HG02610 (cell line): ENCODE measurements around the gene AK6.
A peak's percentile ranks its signal among the peaks of the same experiment; 100 is the strongest.
"Not testable (repeated sequence)": the region's sequence is repeated elsewhere in the genome, so short reads cannot be mapped to it uniquely, and the experiment has no call there.

Experiments used
- ATAC-seq: cut with Tn5 transposase; IDR thresholded peaks from one replicate; pipeline ENCODE4 v1.9.1; 2021; ENCODE audit warnings: mild to moderate bottlenecking, moderate library complexity; ENCODE audit not compliant: unreplicated experiment

Gene AK6

DNA sequence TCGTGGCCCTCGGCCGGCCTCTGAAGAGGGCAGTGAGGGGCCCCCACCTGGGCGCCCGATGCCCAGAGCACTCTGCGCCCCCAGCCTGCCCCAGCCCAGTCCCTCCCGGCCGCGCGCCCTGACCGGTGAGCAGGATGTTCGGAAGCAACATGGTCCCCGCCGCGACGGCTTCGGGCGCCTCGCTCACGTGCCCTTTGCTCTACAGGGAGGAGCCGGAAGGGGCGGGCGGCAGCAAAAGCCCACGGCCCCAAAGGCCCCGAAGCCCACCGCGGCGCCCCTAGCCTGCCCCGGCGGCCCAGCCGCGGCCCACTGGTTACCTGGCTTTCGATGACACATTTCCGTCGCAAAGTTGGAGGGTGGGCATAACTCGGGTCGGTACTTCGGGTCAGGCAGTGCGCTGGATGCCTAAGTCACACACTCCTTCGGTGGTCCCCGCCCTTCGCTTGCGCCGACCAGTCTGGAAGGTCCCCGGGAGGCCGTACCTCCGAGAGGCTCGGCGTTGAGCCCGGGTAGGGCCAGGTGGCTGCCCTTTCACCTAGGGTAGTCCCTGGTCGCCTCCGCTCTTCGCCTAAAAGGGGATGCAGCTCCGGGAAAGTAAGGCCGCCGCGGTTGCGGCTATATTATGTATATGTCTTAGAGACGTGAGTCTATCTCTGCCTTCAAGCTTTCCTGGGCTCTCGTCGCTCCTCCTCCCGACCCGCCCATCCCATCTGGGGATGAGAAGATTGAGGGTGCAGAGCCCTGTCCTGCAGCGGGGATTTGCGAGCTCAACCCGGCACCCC, at the start of gene AK6, which contains the start of the genes RAD17 and TAF9:
Gene AK6 (minus strand): TSS at position 181 of the 782 bp plus-strand sequence. CDS start 30 bp downstream, at position 151.
Gene RAD17 (plus strand): TSS at position 479 of the 782 bp plus-strand sequence. CDS start 2,391 bp downstream, outside the sequence.
Gene TAF9 (minus strand): TSS at position 181 of the 782 bp plus-strand sequence. CDS start 3,783 bp downstream, outside the sequence.
- peak; percentile 92 for ATAC-seq

DNA sequence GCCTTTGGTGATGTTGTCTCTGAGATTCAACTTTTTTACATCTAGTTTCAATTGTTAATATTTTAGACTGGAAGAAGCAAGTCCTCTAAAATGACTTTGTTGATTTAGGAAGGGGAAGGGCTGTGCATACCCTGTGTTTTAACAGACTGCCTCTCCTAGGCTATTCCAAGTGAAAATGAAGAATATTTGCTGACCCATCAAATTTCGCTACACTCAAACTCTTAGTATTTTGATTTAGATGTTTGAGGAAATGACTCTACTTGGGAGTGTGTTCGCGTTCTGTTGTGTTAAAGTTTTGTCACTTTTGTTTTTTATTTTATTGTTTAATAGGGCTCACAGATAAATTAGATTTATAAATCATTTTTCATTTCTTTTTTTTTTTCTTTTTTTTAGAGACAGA, 49.2 kb upstream of the AK6 start:
- no peak for ATAC-seq

DNA sequence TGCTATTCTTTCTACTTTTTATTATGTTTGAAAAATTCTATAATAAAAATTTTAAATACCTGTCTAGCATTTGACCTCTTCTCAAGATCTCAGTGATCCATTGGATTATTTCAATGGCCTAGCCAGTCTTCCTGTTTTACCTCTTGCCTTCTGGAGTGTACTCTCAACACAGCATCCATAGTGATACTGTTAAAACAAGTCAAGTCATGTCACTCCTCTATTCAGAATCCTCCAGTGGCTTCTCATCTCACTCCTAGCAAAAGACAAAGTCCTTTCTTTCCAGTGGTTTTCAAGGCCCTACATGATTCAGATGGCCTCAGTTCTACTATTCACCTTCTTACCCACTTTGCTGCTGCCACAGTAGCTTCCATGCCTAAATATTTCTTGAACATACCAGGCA, 47.4 kb upstream of the AK6 start:
- ATAC-seq, result no peak

DNA sequence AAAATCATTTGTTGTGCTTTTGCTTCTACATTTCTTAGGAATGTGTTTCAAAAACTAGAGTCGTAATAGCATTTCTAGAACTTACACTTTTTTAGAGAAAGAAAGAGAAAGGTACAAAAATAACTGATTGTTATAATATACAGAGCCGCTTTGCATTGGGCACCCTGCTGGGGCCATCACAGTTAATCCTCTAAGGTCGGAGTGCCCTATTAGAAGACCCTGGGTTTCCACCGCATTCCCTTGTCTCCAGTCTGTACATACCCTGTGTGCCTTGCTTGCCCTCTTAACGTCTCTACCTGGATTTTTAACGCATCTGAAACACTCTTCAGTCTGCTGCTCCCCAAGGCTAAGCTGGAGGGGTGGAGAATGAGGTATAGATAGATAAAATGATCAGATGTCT, 46.9 kb upstream of the AK6 start:
- no peak for ATAC-seq

DNA sequence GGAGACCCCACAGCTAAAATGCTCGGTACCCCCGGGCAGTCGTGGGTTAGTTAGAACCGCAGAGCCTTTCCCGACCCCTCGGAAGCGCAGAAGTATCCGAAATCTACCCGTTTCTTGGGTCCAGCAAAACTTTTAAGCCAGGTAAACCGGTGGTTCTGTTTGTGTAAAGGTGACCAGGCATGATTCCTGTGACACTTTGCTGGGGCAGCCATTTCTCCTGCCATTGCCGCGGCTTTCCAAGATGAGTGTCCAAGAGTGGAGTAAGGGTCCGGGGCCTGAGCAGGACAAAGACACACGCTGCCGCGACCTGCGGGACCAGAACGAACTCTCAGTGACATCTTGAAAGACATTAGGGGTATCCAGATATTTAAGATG, 46.3 kb upstream of the AK6 start:
- no peak for ATAC-seq

DNA sequence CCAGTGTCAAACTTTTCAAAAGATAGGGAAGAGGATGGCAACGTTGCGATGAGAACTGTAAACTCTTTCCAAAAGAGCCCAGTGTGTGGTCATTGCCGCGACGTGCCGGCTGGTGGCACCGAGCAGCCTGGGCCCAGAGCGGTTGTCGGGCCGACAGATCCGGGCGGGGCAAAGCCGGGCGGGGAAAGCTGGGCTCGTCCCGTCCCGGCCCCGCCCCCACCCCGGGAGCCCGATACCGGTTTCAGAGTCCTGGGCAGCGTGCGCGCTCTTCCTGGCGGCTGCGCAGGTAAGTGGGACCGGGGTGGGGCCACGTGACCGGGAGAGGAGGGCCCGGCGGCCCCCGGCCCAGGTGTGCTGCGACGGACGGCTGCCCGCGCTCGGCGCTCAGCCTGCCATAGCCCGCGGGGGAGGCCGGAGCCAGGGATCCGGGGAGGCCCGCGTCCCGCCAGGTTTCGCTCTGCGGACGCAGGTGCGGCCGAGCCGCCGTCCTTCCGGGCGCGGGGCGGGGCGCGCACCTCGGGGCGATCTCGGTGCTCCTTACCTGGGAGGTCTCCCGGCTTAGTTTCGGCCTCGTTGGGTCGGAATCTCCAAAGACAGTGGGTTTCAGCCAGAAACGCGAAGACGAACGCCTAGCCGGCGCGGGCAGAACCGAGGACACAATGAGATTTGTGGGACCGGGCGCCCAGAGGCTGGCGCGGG, 45.7 kb upstream of the AK6 start, which contains the start of gene MARVELD2:
Gene MARVELD2 (plus strand): TSS at position 232 of the 699 bp plus-strand sequence. CDS start 4,270 bp downstream, outside the sequence.
- peak; percentile 80 for ATAC-seq

DNA sequence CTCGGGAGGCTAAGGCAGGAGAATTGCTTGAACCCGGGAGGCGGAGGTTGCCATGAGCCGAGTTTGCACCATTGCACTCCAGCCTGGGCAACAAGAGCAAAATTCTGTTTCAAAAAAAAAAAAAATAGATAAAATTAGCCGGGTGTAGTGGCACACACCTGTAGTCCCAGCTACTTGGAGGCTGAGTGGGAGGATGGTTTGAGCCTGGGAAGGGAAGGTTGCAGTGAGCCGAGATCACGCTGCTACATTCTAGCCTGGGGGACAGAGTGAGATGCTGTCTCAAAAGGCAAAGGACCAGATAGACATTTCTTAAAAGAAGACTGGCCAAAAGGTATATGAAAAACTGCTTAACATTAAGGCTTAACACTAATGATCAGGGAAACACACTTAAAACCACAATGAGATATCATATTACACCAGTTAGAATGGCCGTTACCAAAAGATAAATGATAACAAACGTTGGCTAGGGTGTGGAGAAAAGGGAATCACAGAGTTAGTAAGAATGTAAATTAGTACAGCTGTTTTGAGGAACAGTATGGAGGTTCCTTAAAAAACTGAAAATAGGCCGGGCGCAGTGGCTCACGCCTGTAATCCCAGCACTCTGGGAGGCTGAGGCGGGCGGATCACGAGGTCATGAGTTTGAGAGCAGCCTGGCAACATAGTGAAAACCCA, 35.5 kb upstream of the AK6 start:
- no peak for ATAC-seq

DNA sequence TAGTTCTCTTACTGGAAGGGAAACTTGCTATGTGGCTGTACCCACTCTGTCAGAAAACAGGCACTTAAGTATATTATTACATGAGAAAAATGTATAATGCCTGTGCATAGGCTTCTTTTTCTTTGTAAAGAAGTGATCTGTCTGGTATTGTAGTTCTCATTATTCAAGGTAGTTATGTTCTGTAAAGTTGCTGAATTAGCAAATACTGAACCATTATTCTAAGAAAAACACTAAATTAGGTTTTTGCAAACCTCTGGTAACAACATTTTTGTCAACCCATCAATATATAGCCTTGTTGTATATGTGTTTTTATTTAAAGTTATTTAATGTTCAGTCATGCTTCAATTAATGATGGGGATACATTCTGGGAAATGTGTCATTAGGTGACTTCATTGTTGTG, 9.1 kb upstream of the AK6 start:
- no peak for ATAC-seq

DNA sequence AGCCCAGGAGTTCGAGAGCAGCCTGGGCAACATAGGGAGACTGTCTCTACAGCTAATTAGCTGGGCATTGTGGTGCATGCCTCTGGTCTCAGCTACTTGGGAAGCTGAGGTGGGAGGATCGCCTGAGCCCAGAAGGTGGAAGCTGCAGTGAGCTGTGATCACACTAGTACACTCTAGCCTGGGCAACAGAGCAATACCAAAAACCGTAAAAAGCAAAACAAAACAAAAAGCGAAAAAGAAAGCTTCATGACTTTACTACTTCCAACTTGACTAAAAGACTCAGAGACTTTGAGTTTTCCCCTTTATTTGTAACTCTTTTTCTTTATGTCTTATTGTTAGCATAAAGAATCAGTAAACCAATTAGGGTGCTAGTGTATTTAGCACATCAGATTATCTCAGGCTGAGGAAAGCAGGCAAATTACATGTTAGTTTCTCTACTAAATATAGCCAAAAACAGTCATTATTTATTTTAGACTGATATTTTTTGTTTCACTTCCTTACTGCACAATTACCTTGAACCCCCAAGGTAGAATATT, 5.7 kb upstream of the AK6 start:
- ATAC-seq, result peak; percentile 83

DNA sequence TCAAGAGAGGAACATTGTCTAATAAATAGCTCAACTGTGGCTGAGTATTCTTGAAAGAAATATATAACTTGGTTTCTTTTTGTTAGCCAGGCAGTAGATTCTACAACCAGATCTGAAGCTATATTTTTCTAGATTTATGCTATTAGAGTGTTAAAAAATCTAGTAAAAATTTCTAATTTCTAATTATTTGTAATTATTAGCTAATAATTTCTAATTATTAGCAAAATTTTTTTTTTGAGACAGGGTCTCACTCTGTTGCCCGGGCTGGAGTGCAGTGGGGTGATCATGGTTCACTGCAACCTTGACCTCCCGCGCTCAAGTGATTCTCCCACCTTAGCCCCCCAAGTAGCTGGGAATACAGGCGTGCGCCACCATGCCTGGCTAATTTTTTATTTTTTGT, 3.1 kb upstream of the AK6 start:
- ATAC-seq, result no peak

DNA sequence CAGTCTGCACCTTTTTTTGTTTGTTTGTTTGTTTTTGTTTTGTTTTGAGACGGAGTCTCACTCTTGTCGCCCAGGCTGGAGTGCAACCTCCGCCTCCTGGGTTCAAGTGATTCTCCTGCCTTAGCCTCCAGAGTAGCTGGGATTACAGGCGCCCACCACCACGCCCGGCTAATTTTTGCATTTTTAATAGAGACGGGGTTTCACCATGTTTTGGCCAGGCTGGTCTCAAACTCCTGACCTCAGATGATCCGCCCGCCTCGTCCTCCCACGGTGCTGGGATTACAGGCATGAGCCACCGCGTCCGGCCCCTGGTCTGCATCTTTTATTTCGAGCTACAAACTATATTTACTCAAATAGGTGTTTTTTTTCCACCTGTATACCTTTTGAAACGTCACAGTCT, 1.0 kb upstream of the AK6 start:
- not testable (repeated sequence) for ATAC-seq

DNA sequence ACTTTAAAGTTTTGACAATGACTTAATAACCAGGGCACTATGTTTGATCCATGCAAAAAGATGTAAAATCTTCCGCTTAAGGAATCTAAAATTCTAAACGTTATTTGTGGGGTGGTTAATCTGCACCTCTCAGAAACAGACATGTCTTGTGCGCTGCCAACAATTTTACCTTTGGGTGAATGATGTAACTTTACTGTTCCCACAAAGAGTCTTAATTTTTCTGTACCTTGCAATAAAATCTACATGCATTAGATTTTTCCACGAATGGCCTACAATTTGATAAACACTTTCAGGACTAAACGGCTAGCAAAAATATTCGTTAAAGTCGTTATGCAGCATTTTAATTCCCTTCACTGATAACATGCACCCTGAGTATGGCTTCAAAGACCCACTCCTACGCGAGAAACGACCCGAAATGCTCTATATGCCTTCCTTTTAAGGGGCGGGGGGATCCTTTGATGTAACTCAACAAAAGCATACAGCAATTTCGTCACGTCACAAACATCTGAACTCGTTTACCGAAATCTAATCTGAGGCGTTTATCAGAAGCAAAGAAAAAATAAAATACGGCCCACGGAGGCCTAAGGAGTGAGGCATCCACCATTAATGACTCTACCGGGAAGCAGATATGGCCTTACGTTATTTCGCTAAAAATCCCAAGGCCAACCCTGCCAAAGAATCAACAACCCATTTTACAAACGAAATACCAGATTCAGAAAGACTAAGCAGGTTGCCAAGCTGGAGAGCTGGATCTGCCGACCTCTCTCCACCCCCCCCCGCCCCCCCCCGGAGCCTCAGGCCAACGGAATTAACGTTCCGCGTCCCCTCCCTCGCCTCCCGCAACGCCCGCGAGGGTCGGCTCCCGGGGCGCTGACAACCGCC, 621 bp downstream of the AK6 start:
- no peak for ATAC-seq

DNA sequence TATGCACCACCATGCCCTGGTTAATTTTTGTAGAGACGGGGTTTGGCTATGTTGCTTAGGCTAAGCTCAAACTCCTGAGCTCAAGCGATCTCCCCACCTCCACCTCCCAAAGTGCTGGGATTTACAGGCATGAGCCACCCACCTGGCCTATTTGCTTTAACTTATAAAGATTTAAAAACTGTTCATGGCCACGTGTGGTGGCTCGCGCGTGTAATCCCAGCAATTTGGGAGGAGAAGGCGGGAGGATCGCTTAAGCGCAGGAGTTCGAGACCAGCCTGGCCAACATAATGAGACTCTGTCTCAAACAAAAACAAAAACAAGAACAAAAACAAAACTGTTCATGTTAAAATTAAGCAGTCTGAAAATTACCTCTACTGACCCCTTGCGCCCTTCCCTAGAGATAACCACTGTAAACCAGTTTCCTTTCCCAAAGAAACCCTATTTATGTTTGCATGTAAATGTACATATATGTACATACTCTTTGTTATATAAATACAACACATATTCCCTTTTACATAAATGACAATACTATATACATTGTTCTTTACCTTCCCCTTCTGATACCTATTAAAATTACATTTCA, 1.5 kb downstream of the AK6 start:
- no peak for ATAC-seq

DNA sequence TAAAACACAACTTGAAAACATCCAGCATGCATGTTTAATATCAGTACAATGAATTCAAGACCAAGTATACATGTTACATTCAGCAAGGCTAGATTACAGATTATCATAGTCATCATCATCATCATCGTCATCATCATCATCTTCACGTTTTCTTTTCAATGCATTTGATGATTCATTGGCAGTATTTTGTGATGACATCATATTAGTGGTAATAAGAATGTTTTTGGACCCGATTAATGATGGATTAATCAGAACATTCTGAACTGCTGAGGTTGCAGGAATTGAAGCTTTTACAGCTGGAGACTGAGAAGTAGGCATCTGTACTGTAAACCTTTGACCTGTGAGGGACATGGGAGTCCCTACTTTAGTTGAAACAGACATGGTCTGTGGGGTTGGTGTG, 4.5 kb downstream of the AK6 start:
- ATAC-seq, result no peak

DNA sequence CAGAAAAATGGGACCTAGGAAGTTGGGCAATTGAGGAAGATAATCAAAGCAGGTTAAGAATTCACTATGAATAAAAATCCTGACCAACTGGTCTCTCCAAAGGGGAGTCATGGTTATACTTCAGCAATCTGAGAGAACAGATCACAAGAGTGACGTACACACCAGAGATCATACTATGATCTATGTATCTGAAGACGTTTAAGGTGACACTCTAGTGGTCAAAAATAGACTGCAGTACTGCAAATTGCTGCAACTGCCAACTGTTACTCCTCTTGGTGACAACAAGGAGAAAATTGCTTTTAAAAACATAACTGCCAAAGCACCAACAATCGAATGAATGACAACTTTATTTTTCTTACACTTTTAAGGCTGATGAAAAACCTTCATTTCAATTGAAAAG, 4.9 kb downstream of the AK6 start:
- no peak for ATAC-seq

DNA sequence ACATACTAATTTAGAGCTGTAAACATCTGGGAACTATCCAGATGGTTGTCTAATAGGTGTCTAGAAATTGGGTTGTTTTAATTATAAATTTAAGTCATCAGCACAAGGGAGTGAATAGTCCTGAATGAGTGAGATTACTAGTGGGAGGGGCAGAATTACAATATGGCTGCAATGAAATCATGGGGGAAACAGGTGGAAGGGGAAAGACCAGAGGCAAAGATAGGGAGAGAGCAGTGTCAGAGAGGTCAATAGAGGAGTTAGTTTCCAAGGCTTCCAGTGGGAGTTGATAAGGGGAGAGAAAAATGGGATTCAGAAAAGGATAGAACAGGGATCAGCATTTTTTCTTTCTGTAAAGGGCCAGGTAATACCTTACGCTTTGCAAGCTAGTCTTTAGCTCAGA, 8.9 kb downstream of the AK6 start:
- ATAC-seq, result no peak

DNA sequence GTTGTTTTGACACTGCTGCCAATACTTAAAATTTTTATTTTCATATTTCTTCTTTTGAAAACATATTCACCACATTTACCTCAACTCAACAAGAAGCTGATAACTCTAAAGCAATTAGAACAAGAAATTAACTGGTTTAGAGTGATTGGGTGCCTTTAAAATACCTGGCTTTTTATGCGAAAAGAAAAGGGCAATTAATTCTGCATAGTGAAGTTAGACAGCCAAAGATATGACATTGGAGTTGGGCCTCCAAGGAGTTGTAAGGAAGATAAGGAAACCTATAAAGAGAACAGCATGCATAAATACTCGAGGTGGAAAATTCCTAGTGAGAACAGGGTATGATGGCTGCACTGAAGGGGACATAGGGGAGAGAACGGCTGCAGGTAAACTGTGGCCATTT, 9.6 kb downstream of the AK6 start:
- no peak for ATAC-seq

DNA sequence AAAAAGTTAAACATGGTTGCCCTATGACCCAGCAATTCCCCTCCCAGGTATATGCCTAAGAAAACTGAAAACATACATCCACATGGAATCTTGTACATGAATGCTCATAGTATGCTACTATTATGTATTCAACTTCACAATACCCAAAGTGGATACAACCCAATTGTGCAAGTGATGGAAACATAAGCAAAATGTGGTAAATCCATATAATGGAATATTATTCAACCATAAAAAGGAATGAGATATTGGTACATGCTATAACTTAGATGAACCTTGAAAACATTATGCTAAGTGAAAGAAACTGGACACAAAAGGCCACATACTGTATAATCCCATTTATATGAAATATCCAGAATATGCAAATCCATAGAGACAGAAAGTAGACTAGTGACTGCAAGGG, 18.7 kb downstream of the AK6 start:
- ATAC-seq, result no peak

DNA sequence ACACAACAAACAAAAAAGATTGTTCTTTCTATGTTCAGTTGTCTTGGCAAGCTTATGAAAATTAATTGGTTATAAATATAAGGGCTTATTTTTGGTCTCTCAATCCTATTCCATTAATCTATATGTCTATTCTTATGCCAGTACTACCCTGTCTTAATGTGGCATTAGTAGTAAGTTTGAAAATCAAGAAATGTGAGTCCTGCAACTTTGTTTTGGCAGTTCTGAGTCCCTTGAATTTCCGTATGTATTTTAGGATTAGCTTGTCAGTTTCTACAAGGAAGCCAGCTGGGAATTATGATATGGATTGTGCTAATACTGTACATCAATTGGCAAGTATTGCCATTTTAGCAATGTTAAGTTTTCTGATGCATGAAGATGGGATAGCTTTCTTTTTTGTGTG, 26.2 kb downstream of the AK6 start:
- no peak for ATAC-seq
